ENCODE results near the gene IPO11.
"Not testable (repeated sequence)": the region's sequence is repeated elsewhere in the genome, so short reads cannot be mapped to it uniquely, and the experiment has no call there.

IPO11 gene

GRCh38 chr5:62514510-62515119 is 102.1 kb downstream of the IPO11 start:
- no peak for DNase-seq (ENCODE audit: low read depth)

DNA sequence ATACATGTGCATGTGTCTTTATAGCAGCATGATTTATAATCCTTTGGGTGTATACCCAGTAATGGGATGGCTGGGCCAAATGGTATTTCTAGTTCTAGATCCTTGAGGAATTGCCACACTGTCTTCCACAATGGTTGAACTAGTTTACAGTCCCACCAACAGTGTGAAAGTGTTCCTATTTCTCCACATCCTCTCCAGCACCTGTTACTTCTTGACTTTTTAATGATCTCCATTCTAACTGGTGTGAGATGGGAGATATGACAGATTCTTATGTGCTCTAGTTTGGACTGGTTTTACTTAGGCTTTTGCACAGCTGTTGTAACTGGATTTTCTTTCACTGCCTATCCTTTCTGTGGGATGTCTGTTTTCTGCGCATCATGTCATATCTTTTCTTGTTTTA is 108.2 kb downstream of the IPO11 start:
- DNase-seq (ENCODE audit: low read depth), result not testable (repeated sequence)

- no peak for DNase-seq (ENCODE audit: low read depth)
These were observed 108.8 kb downstream of the IPO11 start for GRCh38 chr5:62521319-62521718.

DNA sequence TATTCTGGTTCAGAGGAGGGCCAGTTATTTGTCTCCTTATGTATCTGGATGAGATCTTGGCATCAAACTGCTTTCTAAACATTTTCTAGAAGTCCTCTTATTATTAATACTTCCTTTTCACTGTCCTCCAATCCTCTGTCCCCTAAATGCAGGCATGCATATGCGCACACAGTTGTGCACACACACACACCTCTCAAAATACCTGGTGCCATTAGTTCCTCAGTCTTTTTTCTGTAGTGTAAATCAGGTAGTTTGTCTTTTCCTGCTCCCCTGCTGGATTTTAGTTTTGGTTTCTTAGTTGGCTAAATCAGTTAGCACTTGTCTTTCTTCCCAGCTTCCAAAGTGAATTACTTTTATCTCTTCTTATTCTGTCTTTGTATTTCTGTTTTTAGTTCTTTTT is 110.2 kb downstream of the IPO11 start:
- DNase-seq (ENCODE audit: low read depth), result no peak

- no peak for DNase-seq (ENCODE audit: low read depth)
These were observed 121.0 kb downstream of the IPO11 start for GRCh38 chr5:62533597-62533996.

- no peak for DNase-seq (ENCODE audit: low read depth)
These were observed 122.1 kb downstream of the IPO11 start for GRCh38 chr5:62534461-62535236.

DNA sequence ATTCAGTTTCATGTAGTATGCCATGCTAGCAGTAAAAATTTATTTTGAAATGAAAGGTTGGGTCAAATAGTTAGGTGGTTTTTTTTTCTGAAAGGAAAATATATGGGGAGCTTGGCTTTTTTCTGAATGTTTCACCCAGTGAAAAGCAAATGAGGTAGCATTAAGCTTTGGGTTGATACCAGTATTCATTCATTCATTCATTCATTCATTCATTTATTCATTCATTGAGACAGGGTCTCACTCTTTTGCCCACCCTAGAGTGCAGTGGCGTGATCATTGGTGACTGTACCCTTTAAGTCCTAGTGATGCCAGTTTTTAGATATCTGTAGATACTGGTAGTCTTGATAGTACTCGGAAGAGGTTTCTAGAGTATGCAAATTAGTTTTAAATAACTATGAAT is 123.7 kb downstream of the IPO11 start:
- no peak for DNase-seq (ENCODE audit: low read depth)

GRCh38 chr5:62536783-62537182 is 124.2 kb downstream of the IPO11 start:
- no peak for DNase-seq (ENCODE audit: low read depth)

GRCh38 chr5:62538017-62538942 is 125.7 kb downstream of the IPO11 start:
- DNase-seq (ENCODE audit: low read depth), result no peak

- no peak for DNase-seq (ENCODE audit: low read depth)
These were observed 130.2 kb downstream of the IPO11 start for GRCh38 chr5:62542720-62543119.

DNA sequence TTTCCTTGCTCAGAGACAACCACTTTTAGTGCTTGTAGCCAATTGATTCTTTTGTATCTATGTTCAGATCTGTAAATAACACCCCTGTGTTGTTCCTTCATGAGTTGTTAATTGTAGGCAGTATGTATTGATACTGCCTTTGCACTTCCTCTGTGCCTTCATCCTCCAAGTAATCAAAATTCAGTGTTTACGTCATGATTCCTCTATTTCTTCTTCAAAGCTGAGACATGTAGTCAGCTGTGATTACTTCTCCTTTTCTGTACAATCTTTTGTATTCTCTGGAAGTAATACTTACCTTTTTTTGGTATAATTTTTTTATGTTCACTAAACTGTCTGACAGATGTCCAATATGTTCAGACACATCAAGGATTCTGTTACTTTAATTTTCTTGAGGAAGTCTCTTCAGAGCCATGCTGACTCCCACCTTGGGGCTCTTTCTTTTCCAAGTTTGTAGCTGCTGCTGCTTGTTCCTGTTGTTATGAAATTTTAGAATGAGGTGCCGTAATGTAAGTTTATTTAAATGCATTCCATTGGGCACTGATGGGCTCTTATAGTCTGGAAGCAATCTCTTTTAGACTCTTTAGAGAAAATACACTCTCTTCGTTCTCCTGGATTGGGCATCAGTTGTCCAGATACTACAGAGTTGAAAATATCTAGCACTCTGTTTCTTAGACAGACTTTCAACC is 135.5 kb downstream of the IPO11 start:
- no peak for DNase-seq (ENCODE audit: low read depth)

DNA sequence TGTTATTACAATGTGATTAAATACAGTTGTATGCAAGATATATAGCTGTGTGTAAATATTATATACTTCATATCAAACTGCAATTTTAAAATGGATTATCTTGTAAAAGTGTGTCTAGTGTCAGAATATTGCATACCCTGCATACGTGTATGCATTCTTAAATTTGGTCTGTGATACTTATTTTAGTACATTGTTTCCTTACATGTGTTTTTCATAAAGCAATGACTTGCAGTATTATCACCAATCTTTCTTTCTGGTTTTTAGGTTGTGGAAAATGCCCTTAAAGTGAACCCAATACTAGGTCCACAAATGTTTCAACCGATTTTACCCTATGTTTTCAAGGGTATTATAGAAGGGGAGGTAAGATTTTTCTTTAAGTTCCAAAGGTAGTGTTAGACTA is 137.5 kb downstream of the IPO11 start:
- DNase-seq (ENCODE audit: low read depth), result no peak

GRCh38 chr5:62555930-62556329 is 143.4 kb downstream of the IPO11 start:
- DNase-seq (ENCODE audit: low read depth), result no peak

DNA sequence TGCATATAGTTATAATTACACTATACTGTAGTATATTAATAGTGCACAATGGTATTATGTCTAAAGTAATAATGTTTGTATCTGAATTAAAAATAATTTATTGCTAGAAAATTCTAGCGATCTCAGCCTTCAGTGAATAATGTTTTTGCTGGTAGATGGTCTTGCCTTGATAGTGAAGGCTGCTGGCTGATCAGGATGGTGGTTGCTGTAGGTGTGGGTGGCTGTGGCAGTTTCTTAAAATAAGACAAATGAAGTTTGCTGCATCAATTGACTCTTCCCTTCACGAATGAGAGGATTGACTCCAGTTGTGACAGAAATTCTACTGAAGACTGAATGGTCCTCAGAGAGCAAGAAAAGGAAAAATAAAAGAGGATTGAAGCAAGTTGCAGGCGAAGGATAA is 146.4 kb downstream of the IPO11 start:
- DNase-seq (ENCODE audit: low read depth), result no peak

GRCh38 chr5:62560786-62561185 is 148.2 kb downstream of the IPO11 start:
- no peak for DNase-seq (ENCODE audit: low read depth)

DNA sequence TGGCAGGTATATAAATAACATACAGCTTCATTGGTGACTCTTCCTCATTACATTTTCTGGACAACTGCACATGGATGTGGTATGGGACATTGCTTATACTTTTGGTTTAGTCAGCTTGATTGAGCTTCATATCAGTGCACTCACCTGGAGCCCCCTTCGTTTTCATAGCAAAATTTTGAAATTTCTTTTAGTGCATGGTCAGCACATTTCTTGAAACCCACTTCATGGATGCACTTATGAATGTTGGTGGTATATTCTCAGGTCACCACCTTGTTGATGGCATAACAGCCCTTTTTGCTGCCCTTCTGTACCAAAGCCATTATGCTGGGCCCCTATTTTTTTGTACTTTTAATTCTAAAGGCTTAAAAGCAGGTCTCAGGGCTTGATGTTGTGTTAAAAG is 149.3 kb downstream of the IPO11 start:
- DNase-seq (ENCODE audit: low read depth), result no peak

GRCh38 chr5:62562867-62563266 is 150.3 kb downstream of the IPO11 start:
- DNase-seq (ENCODE audit: low read depth), result no peak

- no peak for DNase-seq (ENCODE audit: low read depth)
These were observed 151.5 kb downstream of the IPO11 start for GRCh38 chr5:62564101-62564500.

DNA sequence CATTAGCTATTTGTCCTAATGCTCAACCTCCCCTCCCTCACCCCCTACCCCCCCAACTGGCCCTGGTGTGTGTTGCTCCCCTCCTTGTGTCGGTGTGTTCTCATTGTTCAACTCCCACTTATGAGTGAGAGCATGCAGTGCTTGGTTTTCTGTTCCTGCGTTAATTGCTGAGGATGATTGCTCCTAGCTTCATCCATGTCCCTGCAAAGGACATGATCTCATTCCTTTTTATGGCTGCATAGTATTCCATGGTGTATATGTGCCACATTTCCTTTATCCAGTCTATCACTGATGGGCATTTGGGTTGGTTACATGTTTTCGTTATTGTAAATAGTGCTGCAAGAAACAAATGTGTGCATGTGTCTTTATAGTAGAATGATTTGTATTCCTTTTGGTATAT is 153.2 kb downstream of the IPO11 start:
- not testable (repeated sequence) for DNase-seq (ENCODE audit: low read depth)

DNA sequence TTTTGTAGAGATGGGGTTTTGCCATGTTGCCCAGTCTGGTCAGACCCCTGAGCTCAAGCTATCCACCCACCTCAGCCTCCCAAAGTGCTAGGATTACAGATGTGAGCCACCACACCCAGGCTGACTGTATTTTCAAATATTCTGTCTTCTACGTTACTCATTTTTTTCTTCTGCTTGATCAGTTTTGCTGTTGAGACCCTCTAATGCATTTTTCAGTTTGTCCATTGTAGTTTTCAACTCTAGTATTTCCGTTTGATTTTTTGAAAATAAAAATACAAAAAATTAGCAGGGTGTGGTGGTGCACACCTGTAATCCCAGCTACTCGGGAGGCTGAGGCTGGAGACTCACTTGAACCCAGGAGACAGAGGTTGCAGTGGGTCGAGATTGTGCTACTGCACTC is 155.6 kb downstream of the IPO11 start:
- no peak for DNase-seq (ENCODE audit: low read depth)

- no peak for DNase-seq (ENCODE audit: low read depth)
These were observed 156.4 kb downstream of the IPO11 start for GRCh38 chr5:62568800-62569432.

- DNase-seq (ENCODE audit: low read depth), result no peak
These were observed 156.9 kb downstream of the IPO11 start for GRCh38 chr5:62569470-62569869.

Measured in activated gamma-delta T cell treated with anti-CD3 and anti-CD28 coated beads, Interleukin-2, amount 50 U/mL, for 16 hours (primary cell).